Epithelial cell of esophagus (primary cell): ENCODE results near the gene TSPAN9.

Source experiments
- DNase-seq: peaks from one replicate; pipeline ENCODE4 v3.0.0; 2010; ENCODE audit warnings: low read depth
- H3K4me3 ChIP-seq: 2 replicates; pipeline ENCODE4 v1.5.1; 2011; ENCODE audit warnings: mild to moderate bottlenecking, low read length, control low read depth
- CTCF ChIP-seq: IDR thresholded peaks from 2 replicates; pipeline ENCODE4 v1.5.1; 2011; ENCODE audit warnings: low read depth, mild to moderate bottlenecking, low read length, control low read depth, inconsistent platforms; ENCODE audit not compliant: insufficient read depth; ENCODE audit errors: missing control alignments

TSPAN9 gene

GRCh38 chr12:3034067-3034750 lies 43.0 kb upstream of the TSPAN9 start:
- no peak overlapping the region for H3K4me3 ChIP-seq
- DNase-seq: peak; percentile 75
- TF ChIP-seq CTCF: peak; percentile 78

GRCh38 chr12:3035171-3035570 lies 42.0 kb upstream of the TSPAN9 start:
- no peak for DNase-seq
- no peak for TF ChIP-seq CTCF
- no peak overlapping the region for H3K4me3 ChIP-seq

- peak; percentile 34 for TF ChIP-seq CTCF
- no peak overlapping the region for H3K4me3 ChIP-seq
- DNase-seq: no peak
Observed at GRCh38 chr12:3035815-3036702, 41.1 kb upstream of the TSPAN9 start.

- H3K4me3 ChIP-seq: no peak overlapping the region
- no peak for DNase-seq
- TF ChIP-seq CTCF: no peak
Observed at GRCh38 chr12:3036901-3037600, 40.1 kb upstream of the TSPAN9 start.

- no peak for TF ChIP-seq CTCF
- no peak for DNase-seq
- H3K4me3 ChIP-seq: no peak overlapping the region
Observed at GRCh38 chr12:3038166-3038565, 39.0 kb upstream of the TSPAN9 start.

- DNase-seq: no peak
- no peak for TF ChIP-seq CTCF
- no peak overlapping the region for H3K4me3 ChIP-seq
Observed at GRCh38 chr12:3038926-3039510, 38.2 kb upstream of the TSPAN9 start.
